CD4-positive, CD25-positive, alpha-beta regulatory T cell (primary cell): ENCODE results near the gene ERO1B. TPM values are rescaled to one million over a fixed set of nuclear protein-coding genes. Genes with fewer than 3 reads are reported as not detected.

Experiments used
- ATAC-seq, 2 donors: fragments of 150-1000 bp; cut with Tn5 transposase; one replicate each; pipeline ENCODE4 v1.10.0; 2021; ENCODE audit warnings: low read depth in 2 of 2, moderate number of reproducible peaks in 2 of 2, moderate library complexity in 1 of 2
- DNase-seq, 3 donors: peaks; one replicate each; pipeline versions ENCODE4 v3.0.0 to v3.0.0-alpha.2; 2012 to 2022; ENCODE audit warnings: mixed read lengths in 1 of 3
- H3K27ac ChIP-seq: one replicate; pipeline ENCODE4 v1.7.0; 2013; ENCODE audit warnings: mild to moderate bottlenecking, low read length; ENCODE audit not compliant: insufficient read depth, poor library complexity, severe bottlenecking
- H3K27me3 ChIP-seq: one replicate; pipeline ENCODE4 v1.7.0; 2013; ENCODE audit warnings: low read length; ENCODE audit not compliant: control insufficient read depth, insufficient read depth
- H3K36me3 ChIP-seq: one replicate; pipeline ENCODE4 v1.7.0; 2013; ENCODE audit warnings: mild to moderate bottlenecking, low read length, moderate library complexity; ENCODE audit not compliant: control insufficient read depth, insufficient read depth
- H3K4me1 ChIP-seq: 2 replicates; pipeline ENCODE4 v1.7.0; 2013; ENCODE audit warnings: mild to moderate bottlenecking, low read length; ENCODE audit not compliant: insufficient read depth, control insufficient read depth, poor library complexity, severe bottlenecking
- H3K4me3 ChIP-seq: one replicate; pipeline ENCODE4 v1.7.0; 2013; ENCODE audit warnings: low read depth, mild to moderate bottlenecking, low read length, moderate library complexity
- H3K9me3 ChIP-seq, 2 experiments: 1 replicate in 1 of 2; 2 replicates in 1 of 2; pipeline ENCODE4 v1.7.0; 2013; ENCODE audit warnings: low read length in 2 of 2, mild to moderate bottlenecking in 1 of 2, moderate library complexity in 1 of 2; ENCODE audit not compliant: control insufficient read depth in 2 of 2
- H3K27ac Mint-ChIP-seq, 3 donors: one replicate each; pipeline ENCODE4 v1.8.0; 2020 to 2022; ENCODE audit warnings: mild to moderate bottlenecking in 3 of 3, mixed read lengths in 3 of 3, moderate library complexity in 2 of 3
- H3K27me3 Mint-ChIP-seq: one replicate; pipeline ENCODE4 v1.8.0; 2022; ENCODE audit warnings: mild to moderate bottlenecking, mixed read lengths
- H3K36me3 Mint-ChIP-seq: one replicate; pipeline ENCODE4 v1.8.0; 2020; ENCODE audit warnings: mixed read lengths
- H3K4me1 Mint-ChIP-seq, 4 donors: one replicate each; pipeline ENCODE4 v1.8.0; 2020 to 2022; ENCODE audit warnings: mixed read lengths in 4 of 4, mild to moderate bottlenecking in 1 of 4
- H3K4me3 Mint-ChIP-seq, 4 donors: one replicate each; pipeline ENCODE4 v1.8.0; 2020 to 2022; ENCODE audit warnings: mild to moderate bottlenecking in 4 of 4, mixed read lengths in 4 of 4, moderate library complexity in 3 of 4
- H3K9me3 Mint-ChIP-seq, 7 donors: one replicate each; pipeline ENCODE4 v1.8.0; 2020 to 2022; ENCODE audit warnings: mixed read lengths in 7 of 7, mild to moderate bottlenecking in 3 of 7, moderate library complexity in 2 of 7
- polyA plus RNA-seq, 4 donors: library from polyadenylated mRNA; unstranded; fragments of 300-500 nt; fragmentation: Illumina TruSeq; gene quantifications; one replicate each; pipeline ENCODE4 v1.2.3, GENCODE V29; 2021
- total RNA-seq: library from RNA; stranded (reverse); gene quantifications from one replicate; pipeline ENCODE4 v1.2.3, GENCODE V29; 2022

The ERO1B gene
- total and polyA plus RNA-seq, 5 donors from 2014 or later = 2.4 to 15.2 (median 2.8) TPM

- Mint-ChIP-seq H3K36me3 (peaks cover 18% of the 10 kb centered on the region), H3K4me3 (no peak overlapping the region), H3K9me3 (peaks cover 0 to 3% (median 0%) of the 10 kb centered on the region in 7 donors), H3K27me3 (no peaks in the 10 kb centered on the region), H3K27ac (peak overlapping the region in 1 of 3 donors; percentile 63), H3K4me1 (peaks cover 0 to 6% (median 3%) of the 10 kb centered on the region in 4 donors)
- Histone ChIP-seq H3K36me3 (no peaks in the 10 kb centered on the region), H3K4me3 (no peak overlapping the region), H3K4me1 (no peaks in the 10 kb centered on the region), H3K9me3 (no peaks in the 10 kb centered on the region), H3K27ac (no peak overlapping the region), H3K27me3 (no peaks in the 10 kb centered on the region)
- no peak for ATAC-seq
- no peak for DNase-seq
Measured at GRCh38 chr1:236168716-236169429, 112.9 kb downstream of the ERO1B start.

GRCh38 chr1:236167578-236167977 is 114.2 kb downstream of the ERO1B start:
- Mint-ChIP-seq H3K27me3 (no peaks in the 10 kb centered on the region), H3K4me1 (peaks cover 0 to 10% (median 3%) of the 10 kb centered on the region in 4 donors), H3K4me3 (no peak overlapping the region), H3K27ac (no peak overlapping the region), H3K36me3 (peaks cover 20% of the 10 kb centered on the region), H3K9me3 (peaks cover 0 to 3% (median 0%) of the 10 kb centered on the region in 7 donors)
- H3K27me3 ChIP-seq = no peaks in the 10 kb centered on the region
- ATAC-seq = no peak
- no peaks in the 10 kb centered on the region for H3K9me3 ChIP-seq
- H3K27ac ChIP-seq = no peak overlapping the region
- no peaks in the 10 kb centered on the region for H3K36me3 ChIP-seq
- DNase-seq = no peak
- H3K4me1 ChIP-seq = no peaks in the 10 kb centered on the region
- no peak overlapping the region for H3K4me3 ChIP-seq

GRCh38 chr1:236167154-236167553 is 114.6 kb downstream of the ERO1B start:
- H3K9me3 Mint-ChIP-seq = peaks cover 0 to 3% (median 0%) of the 10 kb centered on the region in 7 donors
- peaks cover 20% of the 10 kb centered on the region for H3K36me3 Mint-ChIP-seq
- Histone ChIP-seq H3K4me1 (no peaks in the 10 kb centered on the region), H3K36me3 (no peaks in the 10 kb centered on the region), H3K9me3 (peaks cover 2 to 4% of the 10 kb centered on the region in 2 experiments), H3K4me3 (no peak overlapping the region), H3K27me3 (no peaks in the 10 kb centered on the region), H3K27ac (no peak overlapping the region)
- ATAC-seq = no peak
- no peaks in the 10 kb centered on the region for H3K27me3 Mint-ChIP-seq
- no peak overlapping the region for H3K4me3 Mint-ChIP-seq
- H3K4me1 Mint-ChIP-seq = peaks cover 0 to 10% (median 3%) of the 10 kb centered on the region in 4 donors
- no peak for DNase-seq
- no peak overlapping the region for H3K27ac Mint-ChIP-seq

GRCh38 chr1:236166041-236166440 is 115.7 kb downstream of the ERO1B start:
- Histone ChIP-seq H3K4me1 (no peaks in the 10 kb centered on the region), H3K9me3 (peaks cover 5 to 15% of the 10 kb centered on the region in 2 experiments), H3K27me3 (no peaks in the 10 kb centered on the region), H3K27ac (no peak overlapping the region), H3K4me3 (no peak overlapping the region), H3K36me3 (no peaks in the 10 kb centered on the region)
- Mint-ChIP-seq H3K27me3 (no peaks in the 10 kb centered on the region), H3K9me3 (peaks cover 0 to 11% (median 6%) of the 10 kb centered on the region in 7 donors), H3K36me3 (peaks cover 31% of the 10 kb centered on the region), H3K27ac (no peak overlapping the region), H3K4me1 (peaks cover 0 to 10% (median 3%) of the 10 kb centered on the region in 4 donors), H3K4me3 (no peak overlapping the region)
- DNase-seq = no peak
- ATAC-seq = no peak

Other genes starting within 250 kb of the ERO1B start
- gene NID1, start 216.9 kb downstream of the ERO1B start, total RNA-seq = 0.10 TPM
- not detected for gene NID1, start 216.9 kb downstream of the ERO1B start, polyA plus RNA-seq
- gene GPR137B, start 139.4 kb downstream of the ERO1B start, total RNA-seq = 18.6 TPM
- 10 to 100 TPM in 1 of 4 donors, 1 to 10 TPM in 3; 5.2 to 13.9 (median 6.8) TPM for gene GPR137B, start 139.4 kb downstream of the ERO1B start, polyA plus RNA-seq
- 5.0 TPM for gene EDARADD, start 112.3 kb upstream of the ERO1B start, total RNA-seq
- 1 to 10 TPM; 2.5 to 5.7 (median 4.3) TPM for gene EDARADD, start 112.3 kb upstream of the ERO1B start, polyA plus RNA-seq
- 183 TPM for gene LGALS8, start 242.0 kb upstream of the ERO1B start, total RNA-seq
- 10 to 100 TPM; 53.3 to 70.7 (median 60.1) TPM for gene LGALS8, start 242.0 kb upstream of the ERO1B start, polyA plus RNA-seq